Measurements from ENCODE around the gene STX2. TPM values are rescaled to one million over a fixed set of nuclear protein-coding genes. Genes with fewer than 3 reads are reported as not detected.

The STX2 gene
- total and polyA plus RNA-seq, 2 experiments from 2014 or later = 12.4 to 23.1 TPM

DNA sequence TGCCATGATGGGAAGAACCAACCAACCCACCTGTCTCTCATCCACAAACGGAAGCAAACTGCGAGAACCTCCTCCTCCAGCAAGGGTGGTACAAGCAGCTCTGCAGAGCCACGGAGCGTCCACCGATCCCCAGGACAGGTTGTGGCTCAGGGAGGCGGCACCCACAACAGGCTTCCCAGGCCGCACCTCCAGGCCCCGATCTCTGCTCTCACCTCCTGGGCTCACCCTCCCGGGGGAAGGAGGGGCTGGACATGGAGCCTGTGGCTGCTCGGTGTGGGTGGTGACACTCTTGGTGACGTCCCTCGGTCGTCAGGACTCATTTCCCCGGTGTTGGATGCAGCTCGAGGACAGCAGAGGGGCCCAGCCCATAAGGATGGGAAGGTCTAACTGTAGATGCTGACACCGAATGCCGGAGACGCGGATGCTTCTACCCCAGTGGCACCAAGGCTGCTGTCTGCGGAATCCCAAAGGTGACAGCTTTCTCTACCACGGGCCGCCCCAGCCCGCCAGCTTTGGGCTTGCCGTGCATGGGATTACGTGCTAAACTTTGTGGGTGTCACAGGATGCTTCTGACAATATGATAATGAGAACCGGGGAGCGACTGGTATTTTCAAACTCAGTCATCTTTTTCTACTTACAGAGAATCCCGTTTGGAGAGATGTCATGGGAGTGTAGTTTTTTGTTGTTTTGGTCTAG, 58.0 kb downstream of the STX2 start:
- DNase-seq (ENCODE audit: low spot score) = no peak
- Histone ChIP-seq H3K4me2 (no peak overlapping the region), H3K9me3 (ENCODE audit: low read depth) (peaks cover 8% of the 10 kb centered on the region), H3K9me2 (replicated peaks; ENCODE audit: insufficient read depth) (no peaks in the 10 kb centered on the region), H3K36me3 (replicated peaks; ENCODE audit: insufficient read depth, low read depth) (no peaks in the 10 kb centered on the region), H4K20me1 (ENCODE audit: insufficient read depth, poor library complexity, severe bottlenecking) (no peaks in the 10 kb centered on the region), H3K4me3 (no peak overlapping the region), H3K4me1 (ENCODE audit: insufficient read depth) (peaks cover 4% of the 10 kb centered on the region), H3K27ac (no peak overlapping the region), H3K27me3 (no peaks in the 10 kb centered on the region), H3K79me2 (no peaks in the 10 kb centered on the region), H2AFZ (no peak overlapping the region)
- TF ChIP-seq EZH2phosphoT487 (IDR thresholded peaks at IDR 0.05; ENCODE audit: low read depth, severe bottlenecking, unreplicated experiment) = no peak
- TF ChIP-seq, protein P1, sequence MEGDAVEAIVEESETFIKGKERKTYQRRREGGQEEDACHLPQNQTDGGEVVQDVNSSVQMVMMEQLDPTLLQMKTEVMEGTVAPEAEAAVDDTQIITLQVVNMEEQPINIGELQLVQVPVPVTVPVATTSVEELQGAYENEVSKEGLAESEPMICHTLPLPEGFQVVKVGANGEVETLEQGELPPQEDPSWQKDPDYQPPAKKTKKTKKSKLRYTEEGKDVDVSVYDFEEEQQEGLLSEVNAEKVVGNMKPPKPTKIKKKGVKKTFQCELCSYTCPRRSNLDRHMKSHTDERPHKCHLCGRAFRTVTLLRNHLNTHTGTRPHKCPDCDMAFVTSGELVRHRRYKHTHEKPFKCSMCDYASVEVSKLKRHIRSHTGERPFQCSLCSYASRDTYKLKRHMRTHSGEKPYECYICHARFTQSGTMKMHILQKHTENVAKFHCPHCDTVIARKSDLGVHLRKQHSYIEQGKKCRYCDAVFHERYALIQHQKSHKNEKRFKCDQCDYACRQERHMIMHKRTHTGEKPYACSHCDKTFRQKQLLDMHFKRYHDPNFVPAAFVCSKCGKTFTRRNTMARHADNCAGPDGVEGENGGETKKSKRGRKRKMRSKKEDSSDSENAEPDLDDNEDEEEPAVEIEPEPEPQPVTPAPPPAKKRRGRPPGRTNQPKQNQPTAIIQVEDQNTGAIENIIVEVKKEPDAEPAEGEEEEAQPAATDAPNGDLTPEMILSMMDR (IDR thresholded peaks at IDR 0.05; ENCODE audit: poor library complexity) = no peak
- no peak for TF ChIP-seq EZH2 (IDR thresholded peaks at IDR 0.05; ENCODE audit: borderline replicate concordance)
- 94% methylated on average over 24 of the region's 28 CpGs for WGBS (ENCODE audit: low lambda C conversion rate, missing lambda C conversion rate)

DNA sequence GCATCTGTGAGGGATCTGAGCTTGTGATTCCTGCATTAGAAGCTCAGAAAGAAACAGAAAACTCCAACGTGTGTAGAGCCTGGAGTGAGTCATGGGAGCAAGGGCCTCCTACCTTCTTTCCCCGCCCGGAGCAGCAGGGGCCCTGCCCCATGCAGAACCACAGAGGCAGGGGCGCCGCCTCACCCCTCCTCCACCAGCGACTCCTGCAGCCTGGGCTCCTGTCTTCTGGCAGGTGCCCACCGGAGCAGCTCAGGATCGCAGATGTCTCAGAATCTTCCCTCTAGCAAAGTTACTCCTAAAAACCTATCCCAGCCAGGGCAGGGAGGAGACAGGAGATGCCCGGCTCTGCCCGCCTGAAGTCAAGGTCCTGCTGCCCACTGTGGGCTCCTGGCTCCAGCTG, 58.7 kb downstream of the STX2 start:
- Histone ChIP-seq H3K4me1 (ENCODE audit: insufficient read depth) (peaks cover 8% of the 10 kb centered on the region), H4K20me1 (ENCODE audit: insufficient read depth, poor library complexity, severe bottlenecking) (no peaks in the 10 kb centered on the region), H3K27me3 (peaks cover 4% of the 10 kb centered on the region), H3K36me3 (replicated peaks; ENCODE audit: insufficient read depth, low read depth) (no peaks in the 10 kb centered on the region), H3K4me3 (no peak overlapping the region), H3K79me2 (no peaks in the 10 kb centered on the region), H3K9me3 (ENCODE audit: low read depth) (peaks cover 7% of the 10 kb centered on the region), H2AFZ (no peak overlapping the region), H3K4me2 (no peak overlapping the region), H3K27ac (no peak overlapping the region), H3K9me2 (replicated peaks; ENCODE audit: insufficient read depth) (no peaks in the 10 kb centered on the region)
- WGBS (ENCODE audit: low lambda C conversion rate, missing lambda C conversion rate) = 82% methylated on average over 10 of the region's 10 CpGs
- TF ChIP-seq, protein P1 (IDR thresholded peaks at IDR 0.05; ENCODE audit: poor library complexity) = no peak
- TF ChIP-seq EZH2phosphoT487 (IDR thresholded peaks at IDR 0.05; ENCODE audit: low read depth, severe bottlenecking, unreplicated experiment) (no peak), EZH2 (IDR thresholded peaks at IDR 0.05; ENCODE audit: borderline replicate concordance) (no peak)
- DNase-seq (ENCODE audit: low spot score) = no peak

DNA sequence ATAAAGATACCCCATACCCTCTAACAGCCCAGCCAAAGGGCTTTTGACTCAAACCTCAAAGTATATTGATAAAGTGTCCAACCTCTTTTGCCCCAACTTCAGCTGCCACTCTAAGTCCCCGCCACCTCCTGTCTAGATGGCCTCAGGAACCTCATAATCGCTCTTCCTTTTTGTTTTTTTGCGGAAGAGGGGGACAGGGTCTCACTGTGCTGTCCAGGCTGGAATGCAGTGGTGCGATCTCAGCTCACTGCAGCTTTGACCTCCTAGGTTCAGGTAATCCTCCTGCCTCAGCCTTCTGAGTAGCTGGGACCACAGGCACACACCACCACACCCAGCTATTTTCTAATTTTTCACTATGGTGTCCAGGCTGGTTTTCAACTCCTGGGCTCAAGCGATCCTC, 60.3 kb downstream of the STX2 start:
- Histone ChIP-seq H3K27ac (no peak overlapping the region), H4K20me1 (ENCODE audit: insufficient read depth, poor library complexity, severe bottlenecking) (no peaks in the 10 kb centered on the region), H3K4me1 (ENCODE audit: insufficient read depth) (peaks cover 8% of the 10 kb centered on the region), H3K9me2 (replicated peaks; ENCODE audit: insufficient read depth) (no peaks in the 10 kb centered on the region), H3K9me3 (ENCODE audit: low read depth) (no peaks in the 10 kb centered on the region), H3K4me2 (no peak overlapping the region), H3K4me3 (no peak overlapping the region), H2AFZ (no peak overlapping the region), H3K79me2 (no peaks in the 10 kb centered on the region), H3K27me3 (peaks cover 4% of the 10 kb centered on the region), H3K36me3 (replicated peaks; ENCODE audit: insufficient read depth, low read depth) (no peaks in the 10 kb centered on the region)
- TF ChIP-seq, protein P1 (IDR thresholded peaks at IDR 0.05; ENCODE audit: poor library complexity) = no peak
- no peak for TF ChIP-seq EZH2phosphoT487 (IDR thresholded peaks at IDR 0.05; ENCODE audit: low read depth, severe bottlenecking, unreplicated experiment)
- no peak for TF ChIP-seq EZH2 (IDR thresholded peaks at IDR 0.05; ENCODE audit: borderline replicate concordance)
- no peak for DNase-seq (ENCODE audit: low spot score)
- WGBS (ENCODE audit: low lambda C conversion rate, missing lambda C conversion rate) = 96% methylated on average over 5 of the region's 5 CpGs

Data from hepatocyte (in vitro differentiated cells).